ENCODE results near the gene RAB37. TPM values are rescaled to one million over a fixed set of nuclear protein-coding genes. Genes with fewer than 3 reads are reported as not detected.
A peak's percentile ranks its signal among the peaks of the same experiment; 100 is the strongest.

The RAB37 gene
- total and polyA plus RNA-seq, 2 of the 13 experiments (the other 11 are each of a cell fraction or from before 2014, with no cell fraction given), result 0.91 to 3.7 TPM

DNA sequence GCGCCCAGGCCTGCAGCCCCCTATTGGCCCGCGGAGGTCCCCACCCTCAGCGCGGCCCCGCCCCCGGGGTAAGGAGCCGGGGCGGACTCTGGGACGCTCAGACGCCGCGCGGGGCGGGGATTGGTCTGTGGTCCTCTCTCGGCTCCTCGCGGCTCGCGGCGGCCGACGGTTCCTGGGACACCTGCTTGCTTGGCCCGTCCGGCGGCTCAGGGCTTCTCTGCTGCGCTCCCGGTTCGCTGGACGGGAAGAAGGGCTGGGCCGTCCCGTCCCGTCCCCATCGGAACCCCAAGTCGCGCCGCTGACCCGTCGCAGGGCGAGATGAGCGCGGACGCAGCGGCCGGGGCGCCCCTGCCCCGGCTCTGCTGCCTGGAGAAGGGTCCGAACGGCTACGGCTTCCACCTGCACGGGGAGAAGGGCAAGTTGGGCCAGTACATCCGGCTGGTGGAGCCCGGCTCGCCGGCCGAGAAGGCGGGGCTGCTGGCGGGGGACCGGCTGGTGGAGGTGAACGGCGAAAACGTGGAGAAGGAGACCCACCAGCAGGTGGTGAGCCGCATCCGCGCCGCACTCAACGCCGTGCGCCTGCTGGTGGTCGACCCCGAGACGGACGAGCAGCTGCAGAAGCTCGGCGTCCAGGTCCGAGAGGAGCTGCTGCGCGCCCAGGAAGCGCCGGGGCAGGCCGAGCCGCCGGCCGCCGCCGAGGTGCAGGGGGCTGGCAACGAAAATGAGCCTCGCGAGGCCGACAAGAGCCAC lies 11.6 kb downstream of the RAB37 start, which contains the start of gene NHERF1 (continued):
- TF ChIP-seq KDM1A (CRISPR knock-in tag; IDR thresholded peaks at IDR 0.05) (no peak), POGZ (CRISPR knock-in tag; IDR thresholded peaks at IDR 0.05) (peak; percentile 55; the same call in 1 of the 2 replicates), HNF4A (CRISPR knock-in tag; IDR thresholded peaks at IDR 0.05) (peak; percentile 50), SAFB2 (CRISPR knock-in tag; IDR thresholded peaks at IDR 0.05; ENCODE audit: borderline replicate concordance, low read depth) (peak; percentile 87), GPN1 (CRISPR knock-in tag; IDR thresholded peaks at IDR 0.05; ENCODE audit: borderline replicate concordance) (no peak), ZNF354B (CRISPR knock-in tag; IDR thresholded peaks at IDR 0.05) (no peak), PPARG (CRISPR knock-in tag; conservative IDR thresholded peaks at IDR 0.05) (peak; percentile 45), SIN3A (IDR thresholded peaks at IDR 0.05; ENCODE audit: borderline replicate concordance, low read depth, low read length) (peak; percentile 95; the same call in 1 of the 2 replicates), ADNP (CRISPR knock-in tag; IDR thresholded peaks at IDR 0.05) (no peak), ZNF550 (CRISPR knock-in tag; IDR thresholded peaks at IDR 0.05; ENCODE audit: borderline replicate concordance) (0 out of 2 replicates have a peak, but pooled peaks have one; percentile 43), SMAD3 (CRISPR knock-in tag; IDR thresholded peaks at IDR 0.05) (peak; percentile 73; the same call in 1 of the 2 replicates), ZFAT (CRISPR knock-in tag; conservative IDR thresholded peaks at IDR 0.05) (peak; percentile 71; the same call in 1 of the 2 replicates), FOSL1 (CRISPR knock-in tag; IDR thresholded peaks at IDR 0.05; ENCODE audit: borderline replicate concordance) (0 out of 2 replicates have a peak, but pooled peaks have one; percentile 18), ELF3 (CRISPR knock-in tag; IDR thresholded peaks at IDR 0.05) (no peak), SNAPC2 (CRISPR knock-in tag; IDR thresholded peaks at IDR 0.05) (peak; percentile 66; the same call in 1 of the 2 replicates), SATB2 (CRISPR knock-in tag; IDR thresholded peaks at IDR 0.05) (peak; percentile 88; the same call in 1 of the 2 replicates)
- TF ChIP-seq, protein P1, sequence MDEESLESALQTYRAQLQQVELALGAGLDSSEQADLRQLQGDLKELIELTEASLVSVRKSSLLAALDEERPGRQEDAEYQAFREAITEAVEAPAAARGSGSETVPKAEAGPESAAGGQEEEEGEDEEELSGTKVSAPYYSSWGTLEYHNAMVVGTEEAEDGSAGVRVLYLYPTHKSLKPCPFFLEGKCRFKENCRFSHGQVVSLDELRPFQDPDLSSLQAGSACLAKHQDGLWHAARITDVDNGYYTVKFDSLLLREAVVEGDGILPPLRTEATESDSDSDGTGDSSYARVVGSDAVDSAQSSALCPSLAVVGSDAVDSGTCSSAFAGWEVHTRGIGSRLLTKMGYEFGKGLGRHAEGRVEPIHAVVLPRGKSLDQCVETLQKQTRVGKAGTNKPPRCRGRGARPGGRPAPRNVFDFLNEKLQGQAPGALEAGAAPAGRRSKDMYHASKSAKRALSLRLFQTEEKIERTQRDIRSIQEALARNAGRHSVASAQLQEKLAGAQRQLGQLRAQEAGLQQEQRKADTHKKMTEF (CRISPR knock-in tag; IDR thresholded peaks at IDR 0.05), result peak; percentile 93
- TF ChIP-seq, protein P2, sequence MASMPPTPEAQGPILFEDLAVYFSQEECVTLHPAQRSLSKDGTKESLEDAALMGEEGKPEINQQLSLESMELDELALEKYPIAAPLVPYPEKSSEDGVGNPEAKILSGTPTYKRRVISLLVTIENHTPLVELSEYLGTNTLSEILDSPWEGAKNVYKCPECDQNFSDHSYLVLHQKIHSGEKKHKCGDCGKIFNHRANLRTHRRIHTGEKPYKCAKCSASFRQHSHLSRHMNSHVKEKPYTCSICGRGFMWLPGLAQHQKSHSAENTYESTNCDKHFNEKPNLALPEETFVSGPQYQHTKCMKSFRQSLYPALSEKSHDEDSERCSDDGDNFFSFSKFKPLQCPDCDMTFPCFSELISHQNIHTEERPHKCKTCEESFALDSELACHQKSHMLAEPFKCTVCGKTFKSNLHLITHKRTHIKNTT (CRISPR knock-in tag; IDR thresholded peaks at IDR 0.05), result 0 out of 2 replicates have a peak, but pooled peaks have one; percentile 50
- TF ChIP-seq, protein P3, sequence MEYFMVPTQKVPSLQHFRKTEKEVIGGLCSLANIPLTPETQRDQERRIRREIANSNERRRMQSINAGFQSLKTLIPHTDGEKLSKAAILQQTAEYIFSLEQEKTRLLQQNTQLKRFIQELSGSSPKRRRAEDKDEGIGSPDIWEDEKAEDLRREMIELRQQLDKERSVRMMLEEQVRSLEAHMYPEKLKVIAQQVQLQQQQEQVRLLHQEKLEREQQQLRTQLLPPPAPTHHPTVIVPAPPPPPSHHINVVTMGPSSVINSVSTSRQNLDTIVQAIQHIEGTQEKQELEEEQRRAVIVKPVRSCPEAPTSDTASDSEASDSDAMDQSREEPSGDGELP (IDR thresholded peaks at IDR 0.05; ENCODE audit: borderline replicate concordance, low read depth), result no peak
- TF ChIP-seq, protein P4, sequence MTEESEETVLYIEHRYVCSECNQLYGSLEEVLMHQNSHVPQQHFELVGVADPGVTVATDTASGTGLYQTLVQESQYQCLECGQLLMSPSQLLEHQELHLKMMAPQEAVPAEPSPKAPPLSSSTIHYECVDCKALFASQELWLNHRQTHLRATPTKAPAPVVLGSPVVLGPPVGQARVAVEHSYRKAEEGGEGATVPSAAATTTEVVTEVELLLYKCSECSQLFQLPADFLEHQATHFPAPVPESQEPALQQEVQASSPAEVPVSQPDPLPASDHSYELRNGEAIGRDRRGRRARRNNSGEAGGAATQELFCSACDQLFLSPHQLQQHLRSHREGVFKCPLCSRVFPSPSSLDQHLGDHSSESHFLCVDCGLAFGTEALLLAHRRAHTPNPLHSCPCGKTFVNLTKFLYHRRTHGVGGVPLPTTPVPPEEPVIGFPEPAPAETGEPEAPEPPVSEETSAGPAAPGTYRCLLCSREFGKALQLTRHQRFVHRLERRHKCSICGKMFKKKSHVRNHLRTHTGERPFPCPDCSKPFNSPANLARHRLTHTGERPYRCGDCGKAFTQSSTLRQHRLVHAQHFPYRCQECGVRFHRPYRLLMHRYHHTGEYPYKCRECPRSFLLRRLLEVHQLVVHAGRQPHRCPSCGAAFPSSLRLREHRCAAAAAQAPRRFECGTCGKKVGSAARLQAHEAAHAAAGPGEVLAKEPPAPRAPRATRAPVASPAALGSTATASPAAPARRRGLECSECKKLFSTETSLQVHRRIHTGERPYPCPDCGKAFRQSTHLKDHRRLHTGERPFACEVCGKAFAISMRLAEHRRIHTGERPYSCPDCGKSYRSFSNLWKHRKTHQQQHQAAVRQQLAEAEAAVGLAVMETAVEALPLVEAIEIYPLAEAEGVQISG (CRISPR knock-in tag; IDR thresholded peaks at IDR 0.05), result peak; percentile 85
- TF ChIP-seq, protein P5, sequence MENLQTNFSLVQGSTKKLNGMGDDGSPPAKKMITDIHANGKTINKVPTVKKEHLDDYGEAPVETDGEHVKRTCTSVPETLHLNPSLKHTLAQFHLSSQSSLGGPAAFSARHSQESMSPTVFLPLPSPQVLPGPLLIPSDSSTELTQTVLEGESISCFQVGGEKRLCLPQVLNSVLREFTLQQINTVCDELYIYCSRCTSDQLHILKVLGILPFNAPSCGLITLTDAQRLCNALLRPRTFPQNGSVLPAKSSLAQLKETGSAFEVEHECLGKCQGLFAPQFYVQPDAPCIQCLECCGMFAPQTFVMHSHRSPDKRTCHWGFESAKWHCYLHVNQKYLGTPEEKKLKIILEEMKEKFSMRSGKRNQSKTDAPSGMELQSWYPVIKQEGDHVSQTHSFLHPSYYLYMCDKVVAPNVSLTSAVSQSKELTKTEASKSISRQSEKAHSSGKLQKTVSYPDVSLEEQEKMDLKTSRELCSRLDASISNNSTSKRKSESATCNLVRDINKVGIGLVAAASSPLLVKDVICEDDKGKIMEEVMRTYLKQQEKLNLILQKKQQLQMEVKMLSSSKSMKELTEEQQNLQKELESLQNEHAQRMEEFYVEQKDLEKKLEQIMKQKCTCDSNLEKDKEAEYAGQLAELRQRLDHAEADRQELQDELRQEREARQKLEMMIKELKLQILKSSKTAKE (CRISPR knock-in tag; IDR thresholded peaks at IDR 0.05; ENCODE audit: borderline replicate concordance), result peak; percentile 77

All from HepG2 (cell line).